ENCODE results near the gene PDLIM1. TPM values are rescaled to one million over a fixed set of nuclear protein-coding genes. Genes with fewer than 3 reads are reported as not detected.

The PDLIM1 gene
- total RNA-seq, 1 experiment from 2014 or later = 98.1 TPM

- POLR2A ChIA-PET = interaction anchor here (0.7 kb wide), 1 partner anchor 94 kb away, joined by 3 read pairs; no protein-coding TSS in a partner anchor
- DNase-seq (ENCODE audit: unreplicated experiment) = no peak
- intact Hi-C loops (cut with micrococcal nuclease) = no loop called here
- H3K36me3 Mint-ChIP-seq (ENCODE audit: insufficient read depth, unreplicated experiment) = no peaks in the 10 kb centered on the region
- H3K27me3 Mint-ChIP-seq (ENCODE audit: insufficient read depth, unreplicated experiment) = no peaks in the 10 kb centered on the region
- H3K4me3 Mint-ChIP-seq (ENCODE audit: unreplicated experiment) = no peak overlapping the region
- H3K4me1 Mint-ChIP-seq (ENCODE audit: insufficient read depth, unreplicated experiment) = peaks cover 33% of the 10 kb centered on the region
- no TSS peak for BruUV-seq (replicated peaks)
- TF ChIP-seq, protein P1, sequence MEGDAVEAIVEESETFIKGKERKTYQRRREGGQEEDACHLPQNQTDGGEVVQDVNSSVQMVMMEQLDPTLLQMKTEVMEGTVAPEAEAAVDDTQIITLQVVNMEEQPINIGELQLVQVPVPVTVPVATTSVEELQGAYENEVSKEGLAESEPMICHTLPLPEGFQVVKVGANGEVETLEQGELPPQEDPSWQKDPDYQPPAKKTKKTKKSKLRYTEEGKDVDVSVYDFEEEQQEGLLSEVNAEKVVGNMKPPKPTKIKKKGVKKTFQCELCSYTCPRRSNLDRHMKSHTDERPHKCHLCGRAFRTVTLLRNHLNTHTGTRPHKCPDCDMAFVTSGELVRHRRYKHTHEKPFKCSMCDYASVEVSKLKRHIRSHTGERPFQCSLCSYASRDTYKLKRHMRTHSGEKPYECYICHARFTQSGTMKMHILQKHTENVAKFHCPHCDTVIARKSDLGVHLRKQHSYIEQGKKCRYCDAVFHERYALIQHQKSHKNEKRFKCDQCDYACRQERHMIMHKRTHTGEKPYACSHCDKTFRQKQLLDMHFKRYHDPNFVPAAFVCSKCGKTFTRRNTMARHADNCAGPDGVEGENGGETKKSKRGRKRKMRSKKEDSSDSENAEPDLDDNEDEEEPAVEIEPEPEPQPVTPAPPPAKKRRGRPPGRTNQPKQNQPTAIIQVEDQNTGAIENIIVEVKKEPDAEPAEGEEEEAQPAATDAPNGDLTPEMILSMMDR (IDR thresholded peaks at IDR 0.05; ENCODE audit: unreplicated experiment) = no peak
- H3K9me3 Mint-ChIP-seq (ENCODE audit: unreplicated experiment) = no peaks in the 10 kb centered on the region
- CTCF ChIA-PET = interaction anchor here (0.5 to 0.9 kb wide), 2 partner anchors 21 to 1781 kb away, joined by 3 to 4 read pairs; no protein-coding TSS in a partner anchor
- no peak overlapping the region for H3K27ac Mint-ChIP-seq (ENCODE audit: low read depth, unreplicated experiment)
Measured at GRCh38 chr10:95280637-95281036, 10.2 kb downstream of the PDLIM1 start.

DNA sequence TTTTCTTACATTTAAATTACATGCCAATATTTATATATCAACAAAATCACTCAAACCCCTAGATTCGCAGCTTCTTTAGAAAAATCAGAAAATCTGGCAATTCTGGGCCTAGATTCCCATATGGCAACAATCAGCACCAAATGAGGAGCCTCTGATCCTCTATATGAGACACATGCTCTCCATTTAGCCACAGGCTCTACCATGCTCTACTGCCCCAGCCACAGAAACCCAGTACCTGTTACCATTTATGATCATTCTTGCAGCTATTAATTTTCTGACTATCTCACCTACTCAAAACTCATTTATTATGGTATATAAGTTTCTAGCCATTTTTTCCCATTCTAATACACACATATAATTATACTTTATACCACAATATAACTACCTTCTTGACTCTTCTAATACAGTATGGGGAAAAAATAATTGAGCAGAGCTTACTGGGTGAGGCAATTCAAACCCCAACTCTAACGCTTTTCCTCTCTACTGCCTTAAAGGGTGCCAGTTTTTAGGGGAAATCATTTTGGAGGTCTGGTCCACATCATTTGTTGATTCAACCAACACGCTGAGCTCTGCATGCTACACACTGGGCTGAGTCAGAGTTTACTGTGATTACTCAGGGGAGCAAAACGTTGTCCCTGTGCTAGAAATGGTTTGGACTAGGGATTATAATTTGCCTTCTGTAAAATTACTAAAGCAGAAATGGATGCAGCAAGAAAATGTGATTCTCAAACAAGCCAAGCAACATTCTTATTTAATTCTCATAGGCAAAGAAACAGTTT, 11.6 kb downstream of the PDLIM1 start:
- ChIA-PET CTCF (interaction anchor here (0.6 to 3.1 kb wide), 9 partner anchors 9 to 916 kb away, joined by 3 to 31 read pairs (median 4); no protein-coding TSS in a partner anchor), POLR2A (interaction anchor here (0.6 to 2.3 kb wide), 4 partner anchors 9 to 737 kb away, joined by 3 to 19 read pairs (median 3); no protein-coding TSS in a partner anchor)
- no TSS peak for BruUV-seq (replicated peaks)
- intact Hi-C loops (cut with micrococcal nuclease) = no loop called here
- Mint-ChIP-seq H3K9me3 (ENCODE audit: unreplicated experiment) (no peaks in the 10 kb centered on the region), H3K27me3 (ENCODE audit: insufficient read depth, unreplicated experiment) (no peaks in the 10 kb centered on the region), H3K27ac (ENCODE audit: low read depth, unreplicated experiment) (peak overlapping the region; percentile 63), H3K4me1 (ENCODE audit: insufficient read depth, unreplicated experiment) (peaks cover 41% of the 10 kb centered on the region), H3K4me3 (ENCODE audit: unreplicated experiment) (no peak overlapping the region), H3K36me3 (ENCODE audit: insufficient read depth, unreplicated experiment) (no peaks in the 10 kb centered on the region)
- TF ChIP-seq, protein P1 (IDR thresholded peaks at IDR 0.05; ENCODE audit: unreplicated experiment) = no peak
- DNase-seq (ENCODE audit: unreplicated experiment) = peak; percentile 57

DNA sequence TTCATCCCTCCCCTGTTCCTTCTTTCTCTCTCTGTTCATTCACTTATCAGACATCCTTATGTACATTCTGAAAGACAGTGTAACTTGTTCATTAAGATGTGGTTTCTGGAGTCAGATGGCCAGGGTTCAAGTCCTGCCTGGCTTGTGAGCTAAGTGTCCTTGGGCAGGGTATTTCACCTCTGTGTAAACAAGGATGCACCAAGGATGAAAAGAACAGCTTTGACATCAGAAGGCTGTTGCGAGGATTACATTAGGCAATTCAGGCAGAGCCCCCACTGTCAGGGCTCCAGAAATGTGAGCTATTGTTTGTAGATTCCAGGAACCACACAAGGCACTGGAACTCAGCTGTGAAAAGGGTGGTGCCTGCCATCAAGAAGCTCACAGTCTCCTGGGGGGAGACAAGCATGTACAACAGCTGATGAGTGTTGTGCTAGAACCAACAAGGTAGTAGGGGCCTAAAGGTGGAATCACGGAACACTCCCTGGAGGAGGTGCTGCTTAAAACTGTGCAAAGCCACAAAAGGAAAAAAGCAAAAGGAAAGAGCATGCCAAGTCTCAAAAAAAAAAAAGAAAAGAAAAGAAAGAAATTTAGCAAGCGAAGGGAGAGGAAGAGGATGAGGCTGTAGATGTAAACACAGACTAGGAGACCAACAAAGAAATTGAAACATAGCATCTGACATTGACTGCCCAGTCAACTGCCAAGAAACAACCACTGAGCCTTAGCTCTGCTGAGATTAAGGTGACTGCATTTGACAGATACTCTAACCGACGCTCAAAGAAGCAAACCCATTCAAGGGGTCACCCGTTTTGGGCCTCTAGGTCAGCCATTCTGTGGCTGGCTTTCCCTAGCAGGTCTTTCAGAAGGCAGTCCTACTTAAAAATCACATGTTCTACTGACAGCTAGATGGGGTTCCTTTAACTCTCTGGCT, 12.5 kb downstream of the PDLIM1 start:
- H3K27me3 Mint-ChIP-seq (ENCODE audit: insufficient read depth, unreplicated experiment) = no peaks in the 10 kb centered on the region
- H3K36me3 Mint-ChIP-seq (ENCODE audit: insufficient read depth, unreplicated experiment) = no peaks in the 10 kb centered on the region
- TF ChIP-seq, protein P1 (IDR thresholded peaks at IDR 0.05; ENCODE audit: unreplicated experiment) = no peak
- POLR2A ChIA-PET = interaction anchor here (0.7 to 2.3 kb wide), 3 partner anchors 10 to 416 kb away, joined by 3 to 19 read pairs (median 4); no protein-coding TSS in a partner anchor
- peaks cover 50% of the 10 kb centered on the region for H3K4me1 Mint-ChIP-seq (ENCODE audit: insufficient read depth, unreplicated experiment)
- no peaks in the 10 kb centered on the region for H3K9me3 Mint-ChIP-seq (ENCODE audit: unreplicated experiment)
- CTCF ChIA-PET = interaction anchor here (0.6 to 3.1 kb wide), 10 partner anchors 10 to 97 kb away, joined by 3 to 31 read pairs (median 4); no protein-coding TSS in a partner anchor
- DNase-seq (ENCODE audit: unreplicated experiment) = peak; percentile 44
- BruUV-seq (replicated peaks) = no TSS peak
- no peak overlapping the region for H3K4me3 Mint-ChIP-seq (ENCODE audit: unreplicated experiment)
- H3K27ac Mint-ChIP-seq (ENCODE audit: low read depth, unreplicated experiment) = peak overlapping the region; percentile 20
- intact Hi-C loops (cut with micrococcal nuclease) = no loop called here

All from MCF 10A (cell line).